ENCODE data around the gene MED20. TPM values are rescaled to one million over a fixed set of nuclear protein-coding genes. Genes with fewer than 3 reads are reported as not detected.

MED20 gene
- total and polyA plus RNA-seq, 10 of the 15 experiments (the other 5 are each of a cell fraction or from before 2014, with no cell fraction given) = 13.4 to 24.8 (median 17.9) TPM

- SMC1A ChIA-PET (ENCODE audit: uncharacterized antibody, unreplicated experiment) = no interaction called here
- RAD21 ChIA-PET (ENCODE audit: unreplicated experiment) = interaction anchor here (1.0 kb wide), 1 partner anchor 36 kb away, joined by 3 read pairs; the partner anchor contains the start of genes BYSL and MED20
These were observed 36.0 kb downstream of the MED20 start for GRCh38 chr6:41884957-41885356.

More at GRCh38 chr6:41884957-41885356, 36.0 kb downstream of the MED20 start:
- no peak for ATAC-seq
- Histone ChIP-seq H2AFZ (ENCODE audit: control insufficient read depth, low read depth, low read length) (no peak overlapping the region), H3K4me3 (no peak overlapping the region), H3K4me2 (ENCODE audit: control insufficient read depth, insufficient read depth) (no peak overlapping the region), H3K27me3 (replicated peaks in 1 of 2; ENCODE audit: control insufficient read depth in 2 of 2, insufficient read depth in 2 of 2, low read length in 1 of 2) (no peaks in the 10 kb centered on the region), H3K9ac (ENCODE audit: control insufficient read depth, insufficient read depth, low read length) (no peak overlapping the region), H3K27ac (ENCODE audit: control insufficient read depth, insufficient read depth) (no peak overlapping the region), H3K9me3 (replicated peaks; ENCODE audit: control insufficient read depth, insufficient read depth, low read length) (no peaks in the 10 kb centered on the region), H4K20me1 (ENCODE audit: control insufficient read depth, insufficient read depth) (no peaks in the 10 kb centered on the region), H3K79me2 (ENCODE audit: control insufficient read depth, insufficient read depth, low read length) (no peaks in the 10 kb centered on the region), H3K36me3 (ENCODE audit: control insufficient read depth in 2 of 2, insufficient read depth in 2 of 2, low read length in 1 of 2) (no peaks in the 10 kb centered on the region), H3K4me1 (ENCODE audit: control insufficient read depth, insufficient read depth, low read length) (no peaks in the 10 kb centered on the region)
- BruUV-seq (replicated peaks) = no TSS peak
- in situ Hi-C loops (cut with MboI) = no loop called here
- FAIRE-seq = no peak
- WGBS (ENCODE audit: insufficient coverage, insufficient replicate concordance, low lambda C conversion rate, missing lambda C conversion rate) = 90% methylated on average over 5 of the region's 5 CpGs
- ChIA-PET POLR2A (no interaction called here), CTCF (no interaction called here)
- intact Hi-C loops (cut with micrococcal nuclease; ENCODE audit: unreplicated experiment) = no loop called here
- DNase-seq (ENCODE audit: low read depth, low spot score) = no peak
- TF ChIP-seq ASH2L (IDR thresholded peaks at IDR 0.05; ENCODE audit: borderline replicate concordance, low read depth) (no peak), SREBF2 (IDR thresholded peaks at IDR 0.05; ENCODE audit: low read length) (no peak), HDAC6 (IDR thresholded peaks at IDR 0.05; ENCODE audit: unreplicated experiment) (no peak), ZNF207 (IDR thresholded peaks at IDR 0.05; ENCODE audit: borderline replicate concordance) (no peak), JUNB (IDR thresholded peaks at IDR 0.05) (no peak), IKZF2 (IDR thresholded peaks at IDR 0.05) (no peak), IKZF1 (conservative IDR thresholded peaks at IDR 0.05) (no peak), MEF2B (IDR thresholded peaks at IDR 0.05; ENCODE audit: partially characterized antibody, poor library complexity, severe bottlenecking) (no peak), KDM1A (IDR thresholded peaks at IDR 0.05; ENCODE audit: borderline replicate concordance) (no peak), E4F1 (IDR thresholded peaks at IDR 0.05; ENCODE audit: borderline replicate concordance, partially characterized antibody) (no peak), SMARCA5 (IDR thresholded peaks at IDR 0.05) (no peak)
- TF ChIP-seq, protein P1, sequence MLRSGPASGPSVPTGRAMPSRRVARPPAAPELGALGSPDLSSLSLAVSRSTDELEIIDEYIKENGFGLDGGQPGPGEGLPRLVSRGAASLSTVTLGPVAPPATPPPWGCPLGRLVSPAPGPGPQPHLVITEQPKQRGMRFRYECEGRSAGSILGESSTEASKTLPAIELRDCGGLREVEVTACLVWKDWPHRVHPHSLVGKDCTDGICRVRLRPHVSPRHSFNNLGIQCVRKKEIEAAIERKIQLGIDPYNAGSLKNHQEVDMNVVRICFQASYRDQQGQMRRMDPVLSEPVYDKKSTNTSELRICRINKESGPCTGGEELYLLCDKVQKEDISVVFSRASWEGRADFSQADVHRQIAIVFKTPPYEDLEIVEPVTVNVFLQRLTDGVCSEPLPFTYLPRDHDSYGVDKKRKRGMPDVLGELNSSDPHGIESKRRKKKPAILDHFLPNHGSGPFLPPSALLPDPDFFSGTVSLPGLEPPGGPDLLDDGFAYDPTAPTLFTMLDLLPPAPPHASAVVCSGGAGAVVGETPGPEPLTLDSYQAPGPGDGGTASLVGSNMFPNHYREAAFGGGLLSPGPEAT (IDR thresholded peaks at IDR 0.05; ENCODE audit: low read depth) = no peak
- TF ChIP-seq, protein P2, sequence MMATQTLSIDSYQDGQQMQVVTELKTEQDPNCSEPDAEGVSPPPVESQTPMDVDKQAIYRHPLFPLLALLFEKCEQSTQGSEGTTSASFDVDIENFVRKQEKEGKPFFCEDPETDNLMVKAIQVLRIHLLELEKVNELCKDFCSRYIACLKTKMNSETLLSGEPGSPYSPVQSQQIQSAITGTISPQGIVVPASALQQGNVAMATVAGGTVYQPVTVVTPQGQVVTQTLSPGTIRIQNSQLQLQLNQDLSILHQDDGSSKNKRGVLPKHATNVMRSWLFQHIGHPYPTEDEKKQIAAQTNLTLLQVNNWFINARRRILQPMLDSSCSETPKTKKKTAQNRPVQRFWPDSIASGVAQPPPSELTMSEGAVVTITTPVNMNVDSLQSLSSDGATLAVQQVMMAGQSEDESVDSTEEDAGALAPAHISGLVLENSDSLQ (IDR thresholded peaks at IDR 0.05) = no peak

Measured in GM12878 (cell line).